GM20000 (cell line): Measurements from ENCODE around the gene GULP1.

Source experiments
- DNase-seq: peaks from one replicate; pipeline ENCODE4 v3.0.0; 2012; ENCODE audit warnings: low spot score
- CTCF ChIP-seq: IDR thresholded peaks from 2 replicates; pipeline ENCODE4 v1.5.1; 2012; ENCODE audit warnings: mild to moderate bottlenecking, control low read depth; ENCODE audit errors: extremely low read depth, missing control alignments

Gene GULP1

GRCh38 chr2:188394931-188395472 is 103.3 kb downstream of the GULP1 start:
- TF ChIP-seq CTCF = no peak
- no peak for DNase-seq

GRCh38 chr2:188395903-188396689 is 104.4 kb downstream of the GULP1 start:
- no peak for DNase-seq

DNA sequence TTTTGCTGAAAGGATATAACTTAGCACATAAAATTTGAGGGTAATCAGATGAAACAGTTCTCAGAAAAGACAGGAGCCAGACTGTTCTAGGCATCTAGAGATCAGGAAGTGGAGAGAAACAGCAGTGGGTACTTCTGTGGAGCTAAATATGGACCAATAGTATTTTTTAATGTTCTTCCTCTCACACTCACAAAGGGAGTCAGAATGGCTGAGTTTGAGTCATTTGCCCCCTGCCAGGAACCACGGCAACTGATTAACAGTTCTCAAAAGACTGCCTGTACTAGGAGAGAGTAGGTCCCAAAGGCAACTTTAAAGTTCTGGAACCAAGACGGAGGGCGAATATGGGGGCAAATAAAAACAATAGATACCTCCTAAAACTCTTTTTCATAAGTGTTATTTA is 107.5 kb downstream of the GULP1 start:
- TF ChIP-seq CTCF = no peak
- DNase-seq = no peak

More at GRCh38 chr2:188395903-188396689, 104.4 kb downstream of the GULP1 start:
- TF ChIP-seq CTCF = no peak

DNA sequence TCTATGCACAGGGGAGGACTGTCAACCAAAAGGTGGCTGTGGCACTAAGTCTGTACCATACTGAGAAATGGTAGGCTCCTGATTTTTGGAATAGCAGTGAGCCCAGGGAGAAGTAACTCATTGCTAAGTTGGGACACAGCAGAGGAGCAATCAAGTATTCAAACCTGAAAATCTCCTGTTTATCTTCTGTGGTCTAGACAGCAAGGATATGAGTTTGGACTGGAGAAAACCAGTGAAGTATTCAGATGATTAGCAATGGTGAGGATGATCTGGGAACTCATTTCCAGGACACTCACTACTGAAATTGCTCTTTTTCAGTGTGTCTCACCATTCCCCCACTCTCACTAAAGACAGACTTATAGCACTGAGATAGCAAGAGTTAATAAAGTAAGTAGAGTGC is 112.0 kb downstream of the GULP1 start:
- no peak for TF ChIP-seq CTCF
- DNase-seq = no peak

GRCh38 chr2:188404341-188405004 is 112.8 kb downstream of the GULP1 start:
- TF ChIP-seq CTCF = no peak
- DNase-seq = no peak

- DNase-seq = no peak
- TF ChIP-seq CTCF = no peak
These were observed 114.7 kb downstream of the GULP1 start for GRCh38 chr2:188406414-188406813.
